H1 (cell line): ENCODE data around the gene P4HB. TPM values are rescaled to one million over a fixed set of nuclear protein-coding genes. Genes with fewer than 3 reads are reported as not detected.

Experiments
- ASH2L ChIP-seq: fragments of 200-600, 300-600 bp; sonication (generic); IDR thresholded peaks from one replicate; pipeline ENCODE4 v1.7.1; 2017; ENCODE audit warnings: low read length
- CBX5 ChIP-seq: fragments of 300-800, 300-1000 bp; sonication (generic); IDR thresholded peaks from 2 replicates; pipeline ENCODE4 v1.7.1; 2016; ENCODE audit warnings: antibody characterized with exemption, low read length, low read depth
- CHD1 ChIP-seq: IDR thresholded peaks from 2 replicates; pipeline ENCODE4 v1.6.1; 2012; ENCODE audit warnings: low read depth, low read length, improper control_type of control experiment
- E2F6 ChIP-seq: IDR thresholded peaks from 2 replicates; pipeline ENCODE4 v1.6.1; 2012; ENCODE audit warnings: inconsistent platforms
- EZH2 ChIP-seq: fragments of 200-600 bp; sonication (generic); IDR thresholded peaks from 2 replicates; pipeline ENCODE4 v1.7.1; 2012; ENCODE audit warnings: low read depth, mild to moderate bottlenecking, moderate library complexity, low read length, inconsistent platforms; ENCODE audit not compliant: severe bottlenecking
- GTF2F1 ChIP-seq: IDR thresholded peaks from 2 replicates; pipeline ENCODE4 v1.6.1; 2012; ENCODE audit warnings: low read depth, low read length, improper control_type of control experiment, borderline replicate concordance
- HDAC2 ChIP-seq, 2 experiments: fragments of 300-600 bp in 1 of 2; sonication (generic) in 1 of 2; IDR thresholded peaks; 2 replicates each; pipeline ENCODE4 v1.6.1; 2011 to 2012; ENCODE audit warnings: low read depth in 2 of 2, low read length in 2 of 2, mild to moderate bottlenecking in 2 of 2, moderate library complexity in 2 of 2, borderline replicate concordance in 1 of 2, inconsistent platforms in 1 of 2
- JUND ChIP-seq: IDR thresholded peaks from 2 replicates; pipeline ENCODE4 v1.6.1; 2011; ENCODE audit warnings: mild to moderate bottlenecking, improper control_type of control experiment, low read length
- PHF8 ChIP-seq: fragments of 200-600 bp; sonication (generic); conservative IDR thresholded peaks from 2 replicates; pipeline ENCODE4 v1.7.1; 2012; ENCODE audit warnings: low read depth, mild to moderate bottlenecking, inconsistent platforms, low read length, moderate library complexity
- POU5F1 ChIP-seq: IDR thresholded peaks from 2 replicates; pipeline ENCODE4 v1.6.1; 2011; ENCODE audit warnings: low read depth, mild to moderate bottlenecking, low read length, moderate library complexity
- RNF2 ChIP-seq: fragments of 200-900, 300-1000 bp; sonication (generic); IDR thresholded peaks from 2 replicates; pipeline ENCODE4 v1.7.1; 2016; ENCODE audit warnings: borderline replicate concordance, low read depth, mild to moderate bottlenecking, antibody characterized with exemption, low read length; ENCODE audit not compliant: poor library complexity, severe bottlenecking; ENCODE audit errors: missing control alignments
- SAP30 ChIP-seq: fragments of 300-600 bp; sonication (generic); IDR thresholded peaks from 2 replicates; pipeline ENCODE4 v1.7.1; 2012; ENCODE audit warnings: low read length, moderate library complexity, mild to moderate bottlenecking, inconsistent platforms; ENCODE audit not compliant: insufficient read depth, insufficient replicate concordance
- SIX5 ChIP-seq: IDR thresholded peaks from 2 replicates; pipeline ENCODE4 v1.6.1; 2011; ENCODE audit warnings: mild to moderate bottlenecking, low read depth, low read length
- SRF ChIP-seq: IDR thresholded peaks from 2 replicates; pipeline ENCODE4 v1.6.1; 2011; ENCODE audit warnings: mild to moderate bottlenecking, low read depth, low read length, moderate library complexity
- TBP ChIP-seq: IDR thresholded peaks from 2 replicates; pipeline ENCODE4 v1.6.1; 2011; ENCODE audit warnings: low read depth, low read length, improper control_type of control experiment
- polyA plus RNA-seq, 7 experiments: library from polyadenylated mRNA; depleted of rRNA in 3 of 7; stranded (reverse) in 5 of 7; unstranded in 2 of 7; fragments of >200 nt in 5 of 7; fragments of 200-250 nt in 2 of 7; gene quantifications; 1 replicate in 5 of 7; 2 replicates in 1 of 7; 4 replicates in 1 of 7; pipeline versions ENCODE4 v1.2.1 to v1.2.3, GENCODE V29; 2011 to 2013; ENCODE audit warnings: missing spikeins in 2 of 7, mixed read lengths in 2 of 7
- total RNA-seq: library from RNA; stranded (reverse); fragmentation: NEBNext Ultra II Directional; extraction: Animal tissue kit (Norgen Biotek cat#: 25700); gene quantifications from 2 replicates; pipeline ENCODE4 v1.2.1, GENCODE V29; 2021

The P4HB gene
- total and polyA plus RNA-seq, 2 of the 8 experiments (the other 6 are each of a cell fraction or from before 2014, with no cell fraction given) = 41.4 to 379 TPM

GRCh38 chr17:81871387-81872230, 11.3 kb upstream of the P4HB start (continued):
- TF ChIP-seq HDAC2 (IDR thresholded peaks at IDR 0.05; ENCODE audit: borderline replicate concordance in 1 of 2, low read depth in 2 of 2, low read length in 2 of 2) (peak in 1 of 2 experiments; percentile 97; a peak in 1 of 4 replicates), RNF2 (no peak), EZH2 (no peak), E2F6 (peak; percentile 83), TBP (no peak), CHD1 (no peak), SAP30 (no peak), ASH2L (peak; percentile 72), GTF2F1 (no peak), SIX5 (no peak), PHF8 (peak; percentile 78), SRF (no peak), CBX5 (no peak), JUND (no peak), POU5F1 (no peak)
